ENCODE data around the gene SPAG8.

DNA sequence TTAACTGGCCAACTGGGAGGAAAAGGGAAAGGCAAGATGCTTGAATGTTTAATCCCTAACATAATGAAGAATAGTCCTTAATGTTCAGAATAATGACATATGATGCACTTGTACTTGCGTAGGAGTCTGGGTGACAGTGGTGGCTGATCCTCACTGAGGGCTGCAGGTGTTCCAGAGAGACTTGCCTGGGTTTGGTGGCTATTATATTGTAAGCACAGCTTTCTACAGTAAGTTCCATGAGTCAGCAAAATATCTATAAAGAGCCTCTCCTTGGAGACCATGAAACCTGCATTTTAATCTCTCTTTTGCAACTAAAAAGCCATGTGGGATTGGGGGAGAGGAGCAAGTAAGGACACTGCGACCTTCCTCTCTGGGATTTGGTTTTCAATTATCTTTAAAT lies 22.5 kb downstream of the SPAG8 start:
- TF ChIP-seq EZH2 (IDR thresholded peaks at IDR 0.05; ENCODE audit: borderline replicate concordance) (no peak), EZH2phosphoT487 (IDR thresholded peaks at IDR 0.05; ENCODE audit: low read depth, severe bottlenecking, unreplicated experiment) (no peak)
- TF ChIP-seq, protein P1, sequence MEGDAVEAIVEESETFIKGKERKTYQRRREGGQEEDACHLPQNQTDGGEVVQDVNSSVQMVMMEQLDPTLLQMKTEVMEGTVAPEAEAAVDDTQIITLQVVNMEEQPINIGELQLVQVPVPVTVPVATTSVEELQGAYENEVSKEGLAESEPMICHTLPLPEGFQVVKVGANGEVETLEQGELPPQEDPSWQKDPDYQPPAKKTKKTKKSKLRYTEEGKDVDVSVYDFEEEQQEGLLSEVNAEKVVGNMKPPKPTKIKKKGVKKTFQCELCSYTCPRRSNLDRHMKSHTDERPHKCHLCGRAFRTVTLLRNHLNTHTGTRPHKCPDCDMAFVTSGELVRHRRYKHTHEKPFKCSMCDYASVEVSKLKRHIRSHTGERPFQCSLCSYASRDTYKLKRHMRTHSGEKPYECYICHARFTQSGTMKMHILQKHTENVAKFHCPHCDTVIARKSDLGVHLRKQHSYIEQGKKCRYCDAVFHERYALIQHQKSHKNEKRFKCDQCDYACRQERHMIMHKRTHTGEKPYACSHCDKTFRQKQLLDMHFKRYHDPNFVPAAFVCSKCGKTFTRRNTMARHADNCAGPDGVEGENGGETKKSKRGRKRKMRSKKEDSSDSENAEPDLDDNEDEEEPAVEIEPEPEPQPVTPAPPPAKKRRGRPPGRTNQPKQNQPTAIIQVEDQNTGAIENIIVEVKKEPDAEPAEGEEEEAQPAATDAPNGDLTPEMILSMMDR (IDR thresholded peaks at IDR 0.05; ENCODE audit: poor library complexity) = no peak
